ENCODE results near the gene C16orf96.
"Not testable (repeated sequence)": the region's sequence is repeated elsewhere in the genome, so short reads cannot be mapped to it uniquely, and the experiment has no call there.

C16orf96 gene

GRCh38 chr16:4564661-4565267 is 8.6 kb downstream of the C16orf96 start:
- peak; percentile 52 for FAIRE-seq

DNA sequence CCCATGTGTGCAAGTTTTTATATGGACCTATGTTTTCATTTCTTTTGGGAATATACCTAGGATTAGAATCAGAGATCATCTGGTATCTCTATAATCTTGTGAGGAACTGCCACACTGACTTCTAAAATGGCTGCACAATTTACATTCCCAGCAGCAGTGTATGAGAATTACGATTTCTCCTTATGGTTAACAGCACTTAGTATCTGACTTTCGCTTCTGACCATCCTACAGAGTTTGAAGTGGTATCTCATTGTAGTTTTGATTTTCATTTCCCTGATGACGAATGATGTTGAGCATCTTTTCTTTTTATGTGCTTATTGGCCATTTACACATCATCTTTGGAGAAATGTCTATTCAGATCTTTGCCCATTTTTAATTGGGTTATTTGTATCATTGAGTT is 10.0 kb downstream of the C16orf96 start:
- DNase-seq (ENCODE audit: low spot score) (no peak), FAIRE-seq (no peak)

More at GRCh38 chr16:4564661-4565267, 8.6 kb downstream of the C16orf96 start:
- no peak for DNase-seq (ENCODE audit: low spot score)

DNA sequence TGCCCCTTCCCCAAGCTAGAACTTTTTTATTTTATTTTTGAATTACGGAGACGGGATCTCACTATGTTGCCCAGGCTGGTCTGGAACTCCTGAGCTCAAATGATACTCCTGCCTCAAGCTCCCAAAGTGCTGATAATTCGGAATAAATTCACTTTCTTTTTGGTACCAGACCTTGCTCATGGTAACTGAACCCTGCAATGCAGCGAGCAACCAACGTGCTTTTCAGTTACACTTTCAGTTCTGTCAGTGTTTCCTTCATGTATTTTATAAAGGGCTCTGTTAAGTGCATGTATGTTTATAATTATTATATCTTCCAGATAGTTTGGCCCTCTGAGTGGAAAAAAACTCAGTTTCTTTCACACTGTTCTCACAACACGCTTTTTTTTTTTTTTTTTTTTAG is 13.9 kb downstream of the C16orf96 start:
- DNase-seq (ENCODE audit: low spot score): no peak
- FAIRE-seq: no peak

DNA sequence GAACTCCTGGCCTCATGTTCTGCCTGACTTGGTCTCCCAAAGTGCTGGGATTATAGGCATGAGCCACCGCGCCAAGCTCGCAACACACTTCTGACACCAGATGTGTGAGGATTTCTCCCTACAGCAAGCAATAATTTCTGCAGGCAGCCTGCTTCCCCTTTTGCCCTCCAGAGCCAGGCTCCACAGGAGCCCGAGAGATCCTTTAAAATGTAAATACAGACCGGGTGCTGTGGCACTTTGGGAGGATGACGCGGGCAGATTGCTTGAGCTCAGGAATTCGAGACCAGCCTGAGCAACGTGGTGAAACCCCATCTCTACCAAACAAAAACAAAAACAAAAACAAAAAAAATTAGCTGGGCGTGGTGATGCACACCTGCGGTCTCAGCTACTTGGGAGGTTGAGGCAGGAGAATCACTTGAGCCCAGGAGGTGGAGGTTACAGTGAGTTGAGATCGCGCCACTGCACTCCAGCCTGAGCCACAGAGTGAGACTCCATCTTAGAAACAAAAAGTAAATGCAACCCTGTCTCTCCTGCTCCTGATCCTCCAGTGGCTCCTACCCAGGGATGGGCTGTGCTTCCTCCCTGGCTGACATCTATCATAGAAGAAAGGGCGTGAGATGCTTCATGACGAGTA is 14.7 kb downstream of the C16orf96 start:
- FAIRE-seq: no peak
- no peak for DNase-seq (ENCODE audit: low spot score)

DNA sequence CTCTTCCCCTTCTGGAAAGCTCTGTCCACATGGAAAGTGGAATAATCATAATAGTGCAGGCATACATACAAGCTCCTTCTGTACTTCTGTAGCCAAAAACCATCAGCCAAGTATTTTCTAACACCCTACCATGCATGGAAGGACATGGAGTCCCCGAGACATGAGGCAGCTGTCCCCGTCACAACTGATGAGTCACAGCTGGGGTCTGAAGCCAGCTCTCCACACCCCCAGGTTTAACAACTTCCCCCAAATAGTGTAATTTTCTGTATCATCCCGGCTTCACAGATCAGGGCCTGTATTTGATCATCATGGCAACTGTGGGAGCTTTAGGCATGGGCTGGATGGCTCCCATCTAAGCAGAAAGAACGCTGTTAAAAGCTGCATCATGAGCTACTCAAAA is 16.6 kb downstream of the C16orf96 start:
- FAIRE-seq: peak; percentile 76
- peak; percentile 2 for DNase-seq (ENCODE audit: low spot score)

- DNase-seq (ENCODE audit: low spot score); FAIRE-seq: not testable (repeated sequence)
Observed at GRCh38 chr16:4573926-4574325, 17.8 kb downstream of the C16orf96 start.

- no peak for DNase-seq (ENCODE audit: low spot score)
- no peak for FAIRE-seq
Observed at GRCh38 chr16:4574919-4575705, 19.0 kb downstream of the C16orf96 start.

DNA sequence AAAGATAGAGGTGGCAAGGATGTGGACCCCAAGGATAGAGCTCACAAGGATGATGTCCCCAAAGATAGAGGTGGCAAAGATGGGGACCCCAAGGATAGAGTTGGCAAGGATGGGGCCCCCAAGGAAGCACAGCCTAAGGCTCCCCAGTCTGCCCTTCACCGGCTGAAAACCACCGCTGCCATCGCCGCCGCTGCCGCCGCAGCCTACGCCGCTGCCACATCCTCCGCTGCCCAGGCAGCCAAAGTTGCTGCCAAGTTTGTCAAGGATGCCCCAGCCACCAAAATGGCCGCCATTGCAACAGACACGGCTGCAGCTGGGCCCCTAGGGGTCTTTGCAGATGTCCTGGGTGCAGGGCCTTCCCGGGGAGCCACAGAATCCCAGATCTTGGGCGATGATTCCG is 19.9 kb downstream of the C16orf96 start:
- DNase-seq (ENCODE audit: low spot score): no peak
- peak; percentile 53 for FAIRE-seq

DNA sequence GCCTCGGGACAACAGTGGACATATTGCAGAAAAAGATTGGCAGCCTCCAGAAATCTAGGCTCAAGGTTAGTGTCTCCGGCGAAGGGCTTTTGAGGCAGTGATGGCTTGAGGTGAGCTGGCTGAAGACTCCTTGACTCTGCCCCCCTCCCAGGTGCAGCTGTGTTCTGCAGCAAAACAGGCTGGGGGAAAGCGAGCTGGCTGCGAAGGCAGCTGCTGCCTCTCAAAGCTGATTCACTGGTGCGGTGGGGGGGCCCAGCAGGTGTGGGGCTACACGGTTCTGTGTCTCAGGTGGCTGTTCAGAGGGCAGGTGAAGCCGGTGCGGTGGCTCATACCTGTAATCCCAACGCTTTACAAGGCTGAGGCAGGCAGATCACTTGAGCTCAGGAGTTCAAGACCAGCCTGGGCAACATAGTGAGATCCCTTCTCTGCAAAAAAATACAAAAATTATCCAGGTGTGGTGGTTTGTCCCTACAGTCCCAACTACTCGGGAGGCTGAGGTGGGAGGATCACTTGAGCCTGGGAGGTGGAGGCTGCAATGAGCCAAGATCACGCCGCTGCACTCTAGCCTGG is 22.9 kb downstream of the C16orf96 start:
- DNase-seq (ENCODE audit: low spot score) (no peak), FAIRE-seq (peak; percentile 5)

GRCh38 chr16:4580250-4580649 is 24.1 kb downstream of the C16orf96 start:
- DNase-seq (ENCODE audit: low spot score): peak; percentile 71
- FAIRE-seq: no peak

GRCh38 chr16:4583906-4584305 is 27.8 kb downstream of the C16orf96 start:
- FAIRE-seq (no peak), DNase-seq (ENCODE audit: low spot score) (no peak)

GRCh38 chr16:4586291-4586690 is 30.2 kb downstream of the C16orf96 start:
- no peak for DNase-seq (ENCODE audit: low spot score)
- no peak for FAIRE-seq

DNA sequence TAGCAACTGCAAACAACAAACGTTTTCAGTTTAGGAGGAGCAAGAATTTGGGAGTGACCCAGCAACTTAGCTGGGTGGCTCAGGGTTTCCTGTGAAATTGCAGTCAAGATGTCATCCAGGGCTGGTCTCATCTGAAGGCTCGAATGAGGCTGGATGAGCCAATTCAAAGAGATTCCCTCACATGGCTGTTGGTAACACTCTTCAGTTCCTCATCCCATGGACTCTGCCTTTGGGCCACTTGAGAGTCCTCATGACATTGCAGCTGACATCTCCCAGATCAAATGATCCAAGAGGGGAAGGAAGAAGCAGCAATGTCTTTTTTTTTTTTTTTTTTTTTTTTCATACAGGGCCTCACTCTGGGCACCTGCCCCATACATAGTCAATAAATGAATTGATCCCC is 32.2 kb downstream of the C16orf96 start:
- DNase-seq (ENCODE audit: low spot score) (no peak), FAIRE-seq (no peak)

DNA sequence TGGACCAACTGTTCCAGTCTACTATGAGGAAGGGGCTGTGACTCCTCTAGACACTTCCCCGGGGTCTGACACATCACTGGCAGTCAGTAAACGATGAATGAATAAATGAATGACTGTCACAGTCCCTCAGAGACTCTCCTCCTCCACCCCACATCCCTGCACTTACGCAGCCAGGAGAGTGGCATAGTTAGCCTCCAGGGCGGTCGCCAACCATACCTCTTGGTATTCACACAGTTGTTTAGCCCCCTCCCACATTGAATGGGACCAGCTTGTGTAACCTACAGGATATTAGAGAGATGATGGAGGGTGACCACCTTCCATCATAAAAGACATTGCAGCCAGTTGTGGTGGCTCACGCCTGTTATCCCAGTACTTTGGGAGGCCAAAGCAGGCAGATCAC is 32.8 kb downstream of the C16orf96 start:
- FAIRE-seq (no peak), DNase-seq (ENCODE audit: low spot score) (no peak)

GRCh38 chr16:4591191-4591590 is 35.1 kb downstream of the C16orf96 start:
- no peak for DNase-seq (ENCODE audit: low spot score)
- peak; percentile 48 for FAIRE-seq

DNA sequence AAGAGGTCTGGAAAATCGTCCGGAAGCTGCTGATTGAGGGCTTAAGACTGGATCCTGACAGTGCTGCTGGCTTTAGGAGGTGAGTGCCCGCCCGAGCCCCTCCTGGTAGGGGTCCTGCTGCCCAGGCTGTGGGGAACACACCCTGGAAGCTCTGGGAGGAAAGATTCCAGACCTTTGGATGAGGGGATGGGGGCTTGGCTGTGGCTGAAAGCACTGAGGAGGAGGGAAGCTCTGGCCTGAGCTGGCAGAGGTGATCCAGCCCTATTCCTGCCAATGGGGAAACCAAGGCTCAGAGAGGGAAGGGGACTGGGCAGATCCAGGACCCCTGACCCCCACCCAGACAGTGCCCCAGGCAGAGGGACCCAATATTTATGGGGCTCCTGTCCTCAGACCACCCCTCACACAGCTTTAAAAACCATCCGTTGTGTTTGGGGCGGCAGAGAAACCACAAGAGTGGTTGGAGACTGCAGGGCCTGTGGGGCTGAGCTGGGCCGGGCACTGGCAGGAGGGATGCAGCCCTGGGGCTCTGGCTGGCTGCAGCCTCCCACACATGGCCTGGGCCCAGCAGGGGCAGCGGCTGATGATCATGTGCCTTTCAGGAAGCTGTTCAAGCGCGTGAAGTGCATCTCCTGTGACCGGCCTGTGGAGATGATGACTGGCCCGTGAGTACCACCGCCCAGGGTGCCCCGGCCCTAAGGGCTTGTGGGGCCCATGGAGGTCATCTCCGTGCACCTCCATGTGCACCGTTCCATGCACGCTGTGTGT is 35.7 kb downstream of the C16orf96 start:
- DNase-seq (ENCODE audit: low spot score) (no peak), FAIRE-seq (no peak)

- DNase-seq (ENCODE audit: low spot score) (no peak), FAIRE-seq (no peak)
Observed at GRCh38 chr16:4593086-4593485, 36.9 kb downstream of the C16orf96 start.

DNA sequence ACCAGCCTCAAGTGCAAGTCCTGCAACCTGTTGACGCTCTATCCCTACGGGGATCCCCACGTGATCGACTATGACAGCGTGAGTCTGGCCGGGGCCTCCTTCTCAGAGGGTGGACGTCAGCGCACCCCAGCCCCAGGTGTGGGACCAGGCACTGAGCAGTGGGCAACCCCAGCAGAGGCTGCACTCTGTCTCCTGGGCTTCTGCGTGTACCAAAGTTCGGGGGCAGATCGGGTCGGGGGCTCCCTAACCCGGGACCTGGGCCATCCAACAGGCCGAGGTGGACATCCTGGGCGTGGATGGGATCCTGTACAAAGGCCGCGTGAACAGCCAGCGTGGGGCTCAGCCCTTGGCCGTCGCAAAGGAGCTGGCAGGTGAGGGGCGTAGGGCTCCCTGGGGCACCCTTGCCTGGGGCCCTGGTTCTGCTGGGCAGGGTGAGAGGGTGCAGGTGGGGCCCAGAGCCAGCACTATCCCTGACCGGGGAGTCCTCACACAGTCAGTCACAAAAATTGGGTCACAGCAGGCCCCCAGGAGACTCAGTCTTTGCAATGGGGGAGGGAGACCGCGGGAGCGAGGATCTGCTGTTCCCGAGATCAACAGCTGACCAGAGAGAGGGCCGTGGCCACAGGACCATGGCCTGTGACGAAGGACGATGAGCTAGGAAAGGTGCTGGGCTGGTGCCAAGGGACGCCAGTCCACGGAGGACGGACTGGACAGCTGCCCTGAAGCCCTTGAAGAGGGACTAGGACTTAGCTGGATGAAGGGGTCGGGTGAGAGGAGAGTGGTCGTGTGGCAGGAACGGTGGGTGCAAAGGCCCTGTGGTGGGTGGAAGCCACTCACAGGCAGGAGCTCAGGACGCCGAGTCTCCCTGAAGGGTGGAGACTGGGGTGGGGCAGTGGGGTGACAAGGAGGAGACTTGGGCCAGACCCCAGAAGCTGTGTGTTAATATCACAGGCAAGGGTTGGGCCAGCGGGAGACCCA is 38.6 kb downstream of the C16orf96 start:
- DNase-seq (ENCODE audit: low spot score) (no peak), FAIRE-seq (no peak)

DNA sequence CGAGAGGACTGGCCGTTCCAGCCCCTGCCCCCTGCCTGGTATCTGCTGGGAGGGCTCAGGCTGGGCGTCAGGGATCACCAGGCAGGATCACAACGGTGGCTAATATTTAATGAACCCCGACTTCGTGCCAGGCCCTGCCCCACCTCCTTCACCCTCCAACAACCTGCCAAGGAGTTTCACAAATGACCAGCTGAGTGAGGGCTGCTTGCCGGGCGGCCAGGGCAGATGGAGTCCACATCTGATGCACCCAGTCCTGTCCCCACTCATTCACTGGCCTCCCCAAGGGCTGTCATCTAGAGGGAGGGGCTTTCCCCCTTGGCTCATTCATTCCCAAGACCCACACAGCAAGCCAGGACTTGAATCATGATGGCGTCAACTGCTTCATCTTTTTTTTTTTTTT is 41.0 kb downstream of the C16orf96 start:
- no peak for DNase-seq (ENCODE audit: low spot score)
- FAIRE-seq: no peak

DNA sequence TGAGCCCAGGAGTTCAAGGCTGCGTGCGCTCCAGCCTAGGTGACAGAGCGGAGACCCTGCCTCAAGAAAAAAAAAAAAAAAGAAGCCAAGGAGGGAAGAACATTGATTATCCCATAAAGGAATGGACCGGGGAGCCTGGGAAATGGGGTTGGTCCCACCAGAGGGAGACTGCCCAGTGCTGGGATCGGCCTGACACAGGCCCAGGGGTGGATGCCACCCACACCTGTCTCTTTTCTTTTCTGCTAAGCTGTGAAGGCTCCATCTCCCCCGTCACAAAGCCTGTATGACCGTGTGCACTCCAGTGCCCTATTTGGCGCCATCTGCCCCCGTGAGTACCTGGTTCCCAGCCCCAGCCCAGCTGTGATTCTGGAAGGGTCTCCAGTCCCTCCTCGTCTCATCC is 42.9 kb downstream of the C16orf96 start:
- DNase-seq (ENCODE audit: low spot score): no peak
- FAIRE-seq: no peak
